Lung (tissue), 12 donors: Measurements from ENCODE around the gene TXNRD2. TPM values are rescaled to one million over a fixed set of nuclear protein-coding genes. Genes with fewer than 3 reads are reported as not detected.

Experiments
- ATAC-seq: fragments of 200-7000 bp; cut with Tn5 transposase; one replicate; pipeline ENCODE4 v1.9.1; 2020; ENCODE audit warnings: moderate number of reproducible peaks; ENCODE audit not compliant: insufficient read depth, low FRiP score
- DNase-seq, 3 donors: peaks; one replicate each; pipeline ENCODE4 v3.0.0-alpha.2; 2013 to 2017
- H3K27ac ChIP-seq, 2 donors: one replicate each; pipeline ENCODE4 v1.5.1; 2013; ENCODE audit warnings: mild to moderate bottlenecking in 2 of 2, moderate library complexity in 2 of 2, control low read depth in 1 of 2, inconsistent platforms in 1 of 2, low read depth in 1 of 2, low read length in 1 of 2
- H3K27me3 ChIP-seq, 3 donors: one replicate each; pipeline ENCODE4 v1.5.1; 2013; ENCODE audit warnings: low read length in 2 of 3; ENCODE audit not compliant: control insufficient read depth in 3 of 3, insufficient read depth in 3 of 3
- H3K36me3 ChIP-seq, 4 donors: one replicate each; pipeline ENCODE4 v1.5.1; 2013; ENCODE audit warnings: low read length in 4 of 4, mild to moderate bottlenecking in 1 of 4, moderate library complexity in 1 of 4; ENCODE audit not compliant: control insufficient read depth in 4 of 4, insufficient read depth in 4 of 4
- H3K4me1 ChIP-seq, 5 donors: one replicate each; pipeline ENCODE4 v1.5.1; 2013; ENCODE audit warnings: low read length in 5 of 5, mild to moderate bottlenecking in 2 of 5, moderate library complexity in 1 of 5; ENCODE audit not compliant: control insufficient read depth in 5 of 5, insufficient read depth in 5 of 5
- H3K4me3 ChIP-seq: one replicate; pipeline ENCODE4 v1.5.1; 2013; ENCODE audit warnings: mild to moderate bottlenecking, control low read depth, moderate library complexity
- H3K9ac ChIP-seq, 2 donors: one replicate each; pipeline ENCODE4 v1.5.1; 2013; ENCODE audit warnings: low read length in 2 of 2, control low read depth in 1 of 2; ENCODE audit not compliant: insufficient read depth in 1 of 2
- H3K9me3 ChIP-seq, 4 donors: one replicate each; pipeline ENCODE4 v1.5.1; 2013; ENCODE audit warnings: low read length in 3 of 4, mild to moderate bottlenecking in 1 of 4, moderate library complexity in 1 of 4; ENCODE audit not compliant: control insufficient read depth in 4 of 4, insufficient read depth in 3 of 4
- WGBS, 2 donors: extraction: QIAGEN DNeasy Blood & Tissue Kit; methylation state at CpG; one replicate each; pipeline ENCODE4 v1.1.7; 2013; 5-methylcytosine and 5-hydroxymethylcytosine counted together
- polyA plus RNA-seq, 2 donors: library from polyadenylated mRNA; stranded (reverse); fragments of 200-250 nt; gene quantifications; one replicate each; pipeline ENCODE4 v1.2.1, GENCODE V29; 2013
- total RNA-seq, 2 donors: library from RNA; depleted of rRNA in 1 of 2; stranded (reverse); fragments of >200 nt in 1 of 2; gene quantifications; one replicate each; pipeline ENCODE4 v1.2.1, GENCODE V29; 2014 to 2021
- TF ChIP-seq, protein P1 (sequence below): IDR thresholded peaks from 2 replicates; pipeline ENCODE4 v1.5.1; 2012; ENCODE audit warnings: mild to moderate bottlenecking; ENCODE audit errors: control extremely low read depth, extremely low read depth
- donor health status: control.
- donor health status: control.
- donor health status: Bipolar disorder and iron deficiency.
- donor health status: healthy.
- donor health status: DM: yes; HTN: yes; CAD: no.

The TXNRD2 gene
- total and polyA plus RNA-seq, 4 donors = 20.3 to 59.2 (median 32.2) TPM

DNA sequence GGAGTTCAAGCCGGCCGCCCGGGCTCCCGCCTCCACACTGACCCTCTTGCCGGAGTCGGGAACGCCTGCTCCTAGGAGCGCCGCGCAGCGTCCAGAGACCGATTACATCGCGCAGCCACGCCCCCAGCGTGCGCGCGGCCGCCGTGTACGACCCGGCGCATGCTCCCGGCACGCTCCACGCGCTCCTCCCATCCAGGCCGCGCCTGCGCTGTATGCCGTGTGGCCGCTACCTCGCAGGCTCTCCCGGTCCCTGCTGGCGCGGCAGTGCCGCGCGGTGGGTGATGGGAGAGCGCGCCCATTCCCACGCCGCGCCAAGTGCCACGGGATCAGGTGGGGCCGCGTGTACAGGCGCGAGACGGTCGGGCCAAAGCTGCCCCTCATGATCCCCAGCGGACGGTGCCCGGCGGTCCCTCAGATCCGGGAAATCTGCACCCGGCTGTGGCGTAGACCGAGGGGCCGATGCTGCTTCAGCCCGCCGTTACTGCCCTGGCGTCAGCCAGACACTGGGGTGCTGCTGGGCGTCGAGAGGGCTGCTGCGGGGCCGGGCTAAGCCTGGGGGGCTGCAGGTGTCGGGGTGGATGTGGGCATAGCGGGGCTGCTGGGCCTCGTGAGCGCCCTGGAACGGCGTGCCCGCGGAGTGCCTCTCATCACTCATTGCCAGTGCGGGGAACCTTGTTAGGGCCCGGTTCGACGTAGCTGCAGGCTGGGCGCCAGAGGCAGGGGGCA, 86.7 kb downstream of the TXNRD2 start, which contains the start of the genes GNB1L and RTL10:
TSS of gene GNB1L (minus strand) at position 97 of the 726 bp plus-strand sequence. CDS start 33,519 bp downstream, outside the sequence.
TSS of gene RTL10 (minus strand) at position 97 of the 726 bp plus-strand sequence. CDS start 2,613 bp downstream, outside the sequence.
- peak; percentile 94 for ATAC-seq
- 0% methylated on average over 74 to 81 of the region's 81 CpGs for WGBS, 2 donors
- Histone ChIP-seq H3K9ac (peak within 1 kb of the TSS; percentile 60 to 67), H3K4me3 (peak within 1 kb of the TSS; percentile 93), H3K4me1 (peaks cover 0 to 40% (median 22%) of the 10 kb centered on the region in 5 donors), H3K36me3 (peaks cover 0 to 14% (median 3%) of the 10 kb centered on the region in 4 donors), H3K9me3 (no peaks in the 10 kb centered on the region), H3K27ac (peak within 1 kb of the TSS; percentile 95 to 98), H3K27me3 (no peaks in the 10 kb centered on the region)
- DNase-seq = peak; percentile 97 to 99 (median 97)
- TF ChIP-seq, protein P1, sequence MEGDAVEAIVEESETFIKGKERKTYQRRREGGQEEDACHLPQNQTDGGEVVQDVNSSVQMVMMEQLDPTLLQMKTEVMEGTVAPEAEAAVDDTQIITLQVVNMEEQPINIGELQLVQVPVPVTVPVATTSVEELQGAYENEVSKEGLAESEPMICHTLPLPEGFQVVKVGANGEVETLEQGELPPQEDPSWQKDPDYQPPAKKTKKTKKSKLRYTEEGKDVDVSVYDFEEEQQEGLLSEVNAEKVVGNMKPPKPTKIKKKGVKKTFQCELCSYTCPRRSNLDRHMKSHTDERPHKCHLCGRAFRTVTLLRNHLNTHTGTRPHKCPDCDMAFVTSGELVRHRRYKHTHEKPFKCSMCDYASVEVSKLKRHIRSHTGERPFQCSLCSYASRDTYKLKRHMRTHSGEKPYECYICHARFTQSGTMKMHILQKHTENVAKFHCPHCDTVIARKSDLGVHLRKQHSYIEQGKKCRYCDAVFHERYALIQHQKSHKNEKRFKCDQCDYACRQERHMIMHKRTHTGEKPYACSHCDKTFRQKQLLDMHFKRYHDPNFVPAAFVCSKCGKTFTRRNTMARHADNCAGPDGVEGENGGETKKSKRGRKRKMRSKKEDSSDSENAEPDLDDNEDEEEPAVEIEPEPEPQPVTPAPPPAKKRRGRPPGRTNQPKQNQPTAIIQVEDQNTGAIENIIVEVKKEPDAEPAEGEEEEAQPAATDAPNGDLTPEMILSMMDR = no peak

DNA sequence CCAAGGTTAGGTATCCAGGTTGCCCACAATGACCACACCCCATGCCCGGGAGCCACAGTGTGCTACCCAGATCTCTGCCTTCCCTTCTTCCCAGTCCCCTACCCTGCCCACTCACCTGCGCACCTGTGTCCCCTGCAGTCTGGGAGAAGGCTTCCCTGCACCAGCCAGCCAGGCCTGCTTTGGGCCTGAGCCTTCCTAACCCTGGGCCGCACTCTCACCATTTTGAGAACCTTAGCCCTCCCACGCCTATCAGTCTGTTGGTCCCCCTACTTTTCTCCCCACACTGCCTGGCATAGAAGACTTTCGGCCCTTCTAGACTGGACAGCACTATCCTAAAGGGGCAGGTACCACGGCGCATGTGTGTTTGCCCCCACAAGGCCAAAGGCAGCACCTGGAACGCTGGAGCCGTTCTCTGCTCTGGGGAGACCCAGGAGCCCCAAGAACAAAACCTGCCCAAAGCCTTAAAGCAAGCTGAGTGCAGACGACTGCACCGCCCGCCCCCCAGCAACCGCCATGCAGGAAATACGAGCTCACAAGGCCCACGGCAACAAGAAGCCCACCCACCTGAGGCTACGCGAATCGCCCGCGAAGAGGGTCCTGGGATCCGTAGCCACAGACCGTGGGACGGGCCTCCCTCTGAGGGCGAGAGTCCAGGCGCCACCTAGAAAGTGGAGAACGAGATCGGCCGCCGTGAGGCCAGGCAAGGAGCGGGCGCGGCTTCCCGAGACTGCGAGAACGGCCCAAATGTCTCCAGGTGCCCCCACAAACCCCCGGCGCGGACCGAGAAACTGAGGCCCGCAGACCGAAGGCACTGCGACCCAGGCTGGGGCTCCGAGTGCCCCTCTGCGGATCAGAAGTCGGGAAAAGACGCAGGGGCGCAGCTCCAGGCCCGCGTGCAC, 87.5 kb downstream of the TXNRD2 start:
- TF ChIP-seq, protein P1 = no peak
- H3K36me3 ChIP-seq = peaks cover 0 to 14% (median 3%) of the 10 kb centered on the region in 4 donors
- H3K27ac ChIP-seq = peak overlapping the region; percentile 54 to 87
- H3K4me1 ChIP-seq = peaks cover 0 to 40% (median 22%) of the 10 kb centered on the region in 5 donors
- H3K27me3 ChIP-seq = no peaks in the 10 kb centered on the region
- 1 to 3% methylated on average over 49 of the region's 49 CpGs for WGBS, 2 donors
- H3K4me3 ChIP-seq = peak overlapping the region; percentile 93
- peak; percentile 3 for ATAC-seq
- no peak for DNase-seq
- peak overlapping the region; percentile 60 to 67 for H3K9ac ChIP-seq
- no peaks in the 10 kb centered on the region for H3K9me3 ChIP-seq

DNA sequence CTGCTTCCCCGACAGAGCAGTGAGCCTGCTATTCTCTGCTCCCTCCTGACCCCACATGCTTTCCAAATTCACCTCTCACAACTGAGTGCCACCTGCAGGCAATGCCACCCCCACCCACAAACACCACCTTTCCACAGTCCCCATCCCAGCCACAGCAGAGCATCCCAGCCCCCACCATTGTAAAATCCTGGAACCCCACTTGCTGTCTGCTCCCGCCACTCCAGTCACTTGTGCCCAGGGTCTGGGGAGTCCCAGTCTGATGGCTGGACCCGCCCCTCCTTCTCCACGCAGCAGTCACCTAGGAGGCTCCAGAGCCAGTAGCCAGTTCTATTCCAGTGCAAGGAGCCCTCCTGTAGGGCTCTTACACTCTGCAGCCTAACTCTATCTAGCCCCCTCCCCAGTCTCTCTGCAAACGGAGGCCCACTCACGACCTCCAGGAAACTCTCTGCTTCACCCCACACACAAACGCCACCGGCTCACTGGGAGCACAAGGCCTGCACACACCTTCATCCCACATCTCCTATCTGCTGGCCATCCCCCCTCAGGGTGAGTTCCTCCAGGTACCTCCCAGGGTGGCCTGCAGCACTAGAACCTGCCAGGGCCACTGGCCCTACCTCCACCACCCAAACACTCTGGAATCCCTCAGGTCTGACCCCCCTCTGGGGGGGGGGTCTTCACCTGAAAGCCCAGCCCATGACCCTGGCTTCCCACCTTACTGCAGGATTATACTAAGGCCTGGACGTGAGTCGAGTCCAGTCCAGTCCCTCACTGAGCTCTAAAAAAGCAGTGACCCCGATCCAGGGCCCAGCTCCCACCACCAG, 88.3 kb downstream of the TXNRD2 start:
- 41 to 61% methylated on average over 11 of the region's 11 CpGs for WGBS, 2 donors
- peak overlapping the region in 1 of 2 donors; percentile 87 for H3K27ac ChIP-seq
- peak overlapping the region; percentile 60 to 67 for H3K9ac ChIP-seq
- TF ChIP-seq, protein P1 = no peak
- DNase-seq = no peak
- no peaks in the 10 kb centered on the region for H3K27me3 ChIP-seq
- H3K36me3 ChIP-seq = peaks cover 0 to 14% (median 5%) of the 10 kb centered on the region in 4 donors
- H3K4me3 ChIP-seq = peak overlapping the region; percentile 93
- no peaks in the 10 kb centered on the region for H3K9me3 ChIP-seq
- H3K4me1 ChIP-seq = peaks cover 0 to 40% (median 26%) of the 10 kb centered on the region in 5 donors
- ATAC-seq = no peak
